Type B pancreatic cell (in vitro differentiated cells): ENCODE measurements around the gene PNMA5. TPM values are rescaled to one million over a fixed set of nuclear protein-coding genes. Genes with fewer than 3 reads are reported as not detected.
"Not testable (repeated sequence)": the region's sequence is repeated elsewhere in the genome, so short reads cannot be mapped to it uniquely, and the experiment has no call there.

ENCODE experiments used
- DNase-seq: peaks from one replicate; pipeline ENCODE4 v3.0.0; 2021; ENCODE audit warnings: mixed read lengths; ENCODE audit not compliant: unreplicated experiment; ENCODE audit errors: extremely low spot score
- H3K27ac Mint-ChIP-seq: 2 replicates; pipeline ENCODE4 v1.8.0; 2021; ENCODE audit warnings: mild to moderate bottlenecking, mixed read lengths
- H3K27me3 Mint-ChIP-seq: 2 replicates; pipeline ENCODE4 v1.8.0; 2021; ENCODE audit warnings: mixed read lengths
- H3K36me3 Mint-ChIP-seq: 2 replicates; pipeline ENCODE4 v1.8.0; 2021; ENCODE audit warnings: mixed read lengths
- H3K4me1 Mint-ChIP-seq: one replicate; pipeline ENCODE4 v1.8.0; 2021; ENCODE audit warnings: mixed read lengths; ENCODE audit not compliant: unreplicated experiment
- H3K4me3 Mint-ChIP-seq: 2 replicates; pipeline ENCODE4 v1.8.0; 2021; ENCODE audit warnings: mild to moderate bottlenecking, mixed read lengths
- H3K9me3 Mint-ChIP-seq: 2 replicates; pipeline ENCODE4 v1.8.0; 2021; ENCODE audit warnings: mixed read lengths
- total RNA-seq: library from RNA; stranded (reverse); gene quantifications from 2 replicates; pipeline ENCODE4 v1.2.1, GENCODE V29; 2021; ENCODE audit warnings: low replicate concordance
- TF ChIP-seq, protein P1 (sequence below): fragments of 200-600 bp; sonication (generic); conservative IDR thresholded peaks from 2 replicates; pipeline ENCODE4 v1.5.0; 2021; ENCODE audit warnings: antibody characterized with exemption, mild to moderate bottlenecking

Gene PNMA5
- total RNA-seq, 1 donor from 2014 or later, result 0.22 TPM

DNA sequence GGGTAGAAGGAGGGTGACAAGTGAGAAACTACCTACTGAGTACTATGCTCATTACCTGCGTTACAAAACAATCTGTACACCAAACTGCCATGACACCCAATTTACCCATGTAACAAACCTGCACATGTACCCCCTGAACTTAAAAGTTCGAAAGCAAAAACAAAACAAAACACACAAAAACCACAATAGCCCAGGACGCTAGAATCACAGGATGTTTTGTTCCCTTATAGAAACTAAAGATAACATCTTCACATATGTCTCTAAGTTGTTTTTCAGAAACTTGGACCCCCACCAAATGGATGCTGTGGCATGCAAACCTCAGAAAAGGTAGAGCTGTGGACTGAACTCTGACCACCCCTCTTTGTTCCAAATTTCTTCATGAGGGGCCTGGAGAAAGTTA lies 25.2 kb upstream of the PNMA5 start:
- H3K27ac Mint-ChIP-seq, result no peak overlapping the region
- no peak for DNase-seq
- no peaks in the 10 kb centered on the region for H3K4me1 Mint-ChIP-seq
- TF ChIP-seq, protein P1, sequence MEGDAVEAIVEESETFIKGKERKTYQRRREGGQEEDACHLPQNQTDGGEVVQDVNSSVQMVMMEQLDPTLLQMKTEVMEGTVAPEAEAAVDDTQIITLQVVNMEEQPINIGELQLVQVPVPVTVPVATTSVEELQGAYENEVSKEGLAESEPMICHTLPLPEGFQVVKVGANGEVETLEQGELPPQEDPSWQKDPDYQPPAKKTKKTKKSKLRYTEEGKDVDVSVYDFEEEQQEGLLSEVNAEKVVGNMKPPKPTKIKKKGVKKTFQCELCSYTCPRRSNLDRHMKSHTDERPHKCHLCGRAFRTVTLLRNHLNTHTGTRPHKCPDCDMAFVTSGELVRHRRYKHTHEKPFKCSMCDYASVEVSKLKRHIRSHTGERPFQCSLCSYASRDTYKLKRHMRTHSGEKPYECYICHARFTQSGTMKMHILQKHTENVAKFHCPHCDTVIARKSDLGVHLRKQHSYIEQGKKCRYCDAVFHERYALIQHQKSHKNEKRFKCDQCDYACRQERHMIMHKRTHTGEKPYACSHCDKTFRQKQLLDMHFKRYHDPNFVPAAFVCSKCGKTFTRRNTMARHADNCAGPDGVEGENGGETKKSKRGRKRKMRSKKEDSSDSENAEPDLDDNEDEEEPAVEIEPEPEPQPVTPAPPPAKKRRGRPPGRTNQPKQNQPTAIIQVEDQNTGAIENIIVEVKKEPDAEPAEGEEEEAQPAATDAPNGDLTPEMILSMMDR, result no peak
- H3K4me3 Mint-ChIP-seq, result no peak overlapping the region
- peaks cover 36% of the 10 kb centered on the region for H3K27me3 Mint-ChIP-seq
- H3K36me3 Mint-ChIP-seq, result no peaks in the 10 kb centered on the region
- no peaks in the 10 kb centered on the region for H3K9me3 Mint-ChIP-seq

DNA sequence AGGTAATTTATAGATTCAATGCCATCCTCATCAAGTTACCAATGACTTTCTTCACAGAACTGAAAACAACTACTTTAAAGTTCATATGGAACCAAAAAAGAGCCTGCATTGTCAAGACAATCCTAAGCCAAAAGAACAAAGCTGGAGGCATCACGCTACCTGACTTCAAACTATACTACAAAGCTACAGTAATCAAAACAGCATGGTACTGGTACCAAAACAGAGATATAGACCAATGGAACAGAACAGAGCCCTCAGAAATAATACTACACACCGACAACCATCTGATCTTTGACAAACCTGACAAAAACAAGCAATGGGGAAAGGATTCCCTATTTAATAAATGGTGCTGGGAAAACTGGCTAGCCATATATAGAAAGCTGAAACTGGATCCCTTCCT lies 23.3 kb upstream of the PNMA5 start:
- H3K36me3 Mint-ChIP-seq, H3K4me1 Mint-ChIP-seq, H3K27ac Mint-ChIP-seq, H3K4me3 Mint-ChIP-seq, H3K9me3 Mint-ChIP-seq, DNase-seq: not testable (repeated sequence)
- H3K27me3 Mint-ChIP-seq, result peaks cover 42% of the 10 kb centered on the region

DNA sequence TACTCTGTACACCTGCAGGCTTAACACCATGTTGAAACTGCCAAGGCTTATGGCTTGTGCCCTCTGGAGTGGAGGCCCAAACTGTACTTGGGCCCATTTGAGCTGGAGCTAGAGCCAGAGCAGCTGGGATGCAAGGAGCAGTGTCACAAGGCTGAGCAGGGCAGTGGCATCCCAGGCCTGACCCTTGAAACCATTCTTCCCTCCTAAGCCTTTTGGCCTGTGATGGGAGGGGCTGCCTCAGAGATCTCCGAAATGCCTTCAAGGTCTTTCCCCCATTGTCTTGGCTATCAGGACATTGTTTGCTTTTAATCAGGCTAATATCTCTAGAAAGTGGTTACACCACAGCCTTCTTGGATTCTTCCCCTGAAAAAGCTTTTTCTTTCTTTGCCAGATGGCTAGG lies 10.9 kb upstream of the PNMA5 start:
- Mint-ChIP-seq H3K36me3 (no peaks in the 10 kb centered on the region), H3K4me1 (no peaks in the 10 kb centered on the region), H3K4me3 (no peak overlapping the region), H3K27me3 (peaks cover 3% of the 10 kb centered on the region), H3K27ac (no peak overlapping the region), H3K9me3 (peaks cover 9% of the 10 kb centered on the region)
- TF ChIP-seq, protein P1, result no peak
- no peak for DNase-seq

DNA sequence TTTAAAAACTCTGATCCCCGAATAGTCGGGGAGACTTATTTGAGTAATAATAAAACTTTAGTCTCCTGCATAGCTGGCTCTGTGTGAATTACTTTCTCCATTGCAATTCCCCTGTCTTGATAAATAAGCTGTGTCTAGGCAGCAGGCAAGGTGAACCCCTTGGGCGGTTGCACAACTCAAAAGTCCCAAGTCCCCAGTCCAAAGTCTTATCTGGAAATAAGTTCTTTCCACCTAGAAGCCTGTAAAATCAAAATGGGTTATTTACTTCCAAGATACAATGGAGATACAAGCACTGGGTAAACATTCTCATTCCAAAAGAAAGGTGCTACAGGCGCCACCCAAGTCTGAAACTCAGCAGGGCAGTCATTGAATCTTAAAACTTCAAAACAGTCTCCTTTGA lies 10.1 kb upstream of the PNMA5 start:
- H3K27me3 Mint-ChIP-seq, result peaks cover 3% of the 10 kb centered on the region
- DNase-seq, result no peak
- peaks cover 9% of the 10 kb centered on the region for H3K9me3 Mint-ChIP-seq
- H3K27ac Mint-ChIP-seq, result no peak overlapping the region
- H3K36me3 Mint-ChIP-seq, result no peaks in the 10 kb centered on the region
- no peaks in the 10 kb centered on the region for H3K4me1 Mint-ChIP-seq
- TF ChIP-seq, protein P1, result no peak
- H3K4me3 Mint-ChIP-seq, result no peak overlapping the region

DNA sequence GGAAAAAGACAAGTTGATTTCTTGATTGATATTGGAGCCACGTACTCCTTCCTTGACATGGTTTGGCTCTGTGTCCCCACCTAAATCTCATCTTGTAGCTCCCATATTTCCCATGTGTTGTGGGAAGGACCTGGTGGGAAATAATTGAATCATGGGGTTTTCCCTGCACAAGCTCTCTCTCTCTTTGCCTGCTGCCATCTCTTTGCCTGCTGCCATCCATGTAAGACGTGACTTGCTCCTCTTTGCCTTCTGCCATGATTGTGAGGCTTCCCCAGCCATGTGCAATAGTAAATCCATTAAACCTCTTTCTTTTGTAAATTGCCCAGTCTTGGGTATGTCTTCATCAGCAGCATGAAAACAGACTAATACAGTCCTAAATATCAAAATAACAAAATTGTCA lies 8.3 kb upstream of the PNMA5 start:
- DNase-seq, H3K4me1 Mint-ChIP-seq, H3K4me3 Mint-ChIP-seq, H3K36me3 Mint-ChIP-seq, H3K27me3 Mint-ChIP-seq, H3K9me3 Mint-ChIP-seq, H3K27ac Mint-ChIP-seq: not testable (repeated sequence)

DNA sequence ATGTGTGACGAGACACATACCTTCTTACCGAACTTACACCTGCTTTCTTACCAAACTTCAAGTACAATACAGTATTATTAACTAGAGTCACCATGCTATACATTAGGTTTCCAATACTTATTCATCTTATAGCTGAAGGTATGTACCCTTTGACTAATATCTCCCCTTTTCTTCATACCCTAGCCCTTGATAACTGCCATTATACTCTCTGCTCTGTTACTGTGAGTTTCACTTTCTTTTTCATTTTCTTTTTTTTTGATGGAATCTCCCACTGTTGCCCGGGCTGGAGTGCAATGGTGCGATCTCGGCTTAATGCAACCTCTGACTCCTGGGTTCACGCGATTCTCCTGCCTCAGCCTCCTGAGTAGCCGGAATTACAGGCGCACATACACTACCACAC lies 3.4 kb upstream of the PNMA5 start:
- Mint-ChIP-seq H3K27me3 (no peaks in the 10 kb centered on the region), H3K4me1 (no peaks in the 10 kb centered on the region), H3K27ac (no peak overlapping the region), H3K36me3 (no peaks in the 10 kb centered on the region), H3K4me3 (no peak overlapping the region), H3K9me3 (no peaks in the 10 kb centered on the region)
- TF ChIP-seq, protein P1, result no peak
- no peak for DNase-seq

DNA sequence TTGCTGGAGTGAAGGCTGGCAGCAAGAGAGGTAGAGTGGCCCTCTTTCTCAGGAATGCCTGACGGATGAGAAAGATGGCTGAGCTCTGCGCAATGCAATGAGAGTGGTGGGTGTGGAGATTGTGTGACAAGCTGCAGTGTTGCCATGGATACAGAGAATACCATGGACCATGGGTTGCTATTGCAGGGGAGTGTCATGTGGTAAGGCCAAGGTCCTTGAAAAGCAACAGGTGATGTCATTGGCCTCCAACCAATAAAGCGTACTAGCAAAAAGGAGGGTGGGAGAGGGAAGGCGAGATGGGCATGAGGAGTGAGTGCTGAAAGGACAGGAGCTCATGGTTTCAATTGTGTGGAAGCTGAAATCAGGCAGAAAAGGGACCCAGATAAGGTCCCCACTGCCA lies 1.8 kb downstream of the PNMA5 start:
- DNase-seq, result no peak
- H3K4me1 Mint-ChIP-seq, result no peaks in the 10 kb centered on the region
- H3K27ac Mint-ChIP-seq, result no peak overlapping the region
- H3K36me3 Mint-ChIP-seq, result no peaks in the 10 kb centered on the region
- H3K4me3 Mint-ChIP-seq, result no peak overlapping the region
- H3K9me3 Mint-ChIP-seq, result no peaks in the 10 kb centered on the region
- no peaks in the 10 kb centered on the region for H3K27me3 Mint-ChIP-seq
- TF ChIP-seq, protein P1, result no peak
